ENCODE results near the gene TBC1D23.
"Not testable (repeated sequence)": the region's sequence is repeated elsewhere in the genome, so short reads cannot be mapped to it uniquely, and the experiment has no call there.

DNA sequence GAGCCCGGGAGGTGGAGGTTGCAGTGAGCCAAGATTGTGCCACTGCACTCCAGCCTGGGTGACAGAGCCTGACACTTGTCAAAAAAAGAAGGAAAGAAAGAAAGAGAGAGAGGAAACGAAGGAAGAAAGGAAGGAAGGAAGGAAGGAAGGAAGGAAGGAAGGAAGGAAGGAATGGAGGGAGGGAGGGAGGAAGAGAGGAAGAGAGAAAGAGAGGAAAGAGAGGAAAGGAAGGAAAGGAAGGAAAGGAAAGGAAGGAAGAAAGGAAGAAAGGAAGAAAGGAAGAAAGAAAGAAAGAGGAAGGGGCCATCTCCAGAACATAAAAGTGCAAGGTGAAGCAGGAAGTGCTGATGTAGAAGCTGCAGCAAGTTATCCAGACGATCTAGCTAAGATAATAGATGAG lies 31.6 kb upstream of the TBC1D23 start:
- TF ChIP-seq, protein P1, sequence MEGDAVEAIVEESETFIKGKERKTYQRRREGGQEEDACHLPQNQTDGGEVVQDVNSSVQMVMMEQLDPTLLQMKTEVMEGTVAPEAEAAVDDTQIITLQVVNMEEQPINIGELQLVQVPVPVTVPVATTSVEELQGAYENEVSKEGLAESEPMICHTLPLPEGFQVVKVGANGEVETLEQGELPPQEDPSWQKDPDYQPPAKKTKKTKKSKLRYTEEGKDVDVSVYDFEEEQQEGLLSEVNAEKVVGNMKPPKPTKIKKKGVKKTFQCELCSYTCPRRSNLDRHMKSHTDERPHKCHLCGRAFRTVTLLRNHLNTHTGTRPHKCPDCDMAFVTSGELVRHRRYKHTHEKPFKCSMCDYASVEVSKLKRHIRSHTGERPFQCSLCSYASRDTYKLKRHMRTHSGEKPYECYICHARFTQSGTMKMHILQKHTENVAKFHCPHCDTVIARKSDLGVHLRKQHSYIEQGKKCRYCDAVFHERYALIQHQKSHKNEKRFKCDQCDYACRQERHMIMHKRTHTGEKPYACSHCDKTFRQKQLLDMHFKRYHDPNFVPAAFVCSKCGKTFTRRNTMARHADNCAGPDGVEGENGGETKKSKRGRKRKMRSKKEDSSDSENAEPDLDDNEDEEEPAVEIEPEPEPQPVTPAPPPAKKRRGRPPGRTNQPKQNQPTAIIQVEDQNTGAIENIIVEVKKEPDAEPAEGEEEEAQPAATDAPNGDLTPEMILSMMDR (conservative IDR thresholded peaks at IDR 0.05), result not testable (repeated sequence)
- not testable (repeated sequence) for TF ChIP-seq ZFX (IDR thresholded peaks at IDR 0.05)

Measured in C4-2B (cell line).